NCI-H146 (cell line): ENCODE measurements around the gene AGRN.

Source experiments
- DNase-seq: peaks from one replicate; lab custom pipeline; 2025; lab: John Stamatoyannopoulos, UW

Gene AGRN

DNA sequence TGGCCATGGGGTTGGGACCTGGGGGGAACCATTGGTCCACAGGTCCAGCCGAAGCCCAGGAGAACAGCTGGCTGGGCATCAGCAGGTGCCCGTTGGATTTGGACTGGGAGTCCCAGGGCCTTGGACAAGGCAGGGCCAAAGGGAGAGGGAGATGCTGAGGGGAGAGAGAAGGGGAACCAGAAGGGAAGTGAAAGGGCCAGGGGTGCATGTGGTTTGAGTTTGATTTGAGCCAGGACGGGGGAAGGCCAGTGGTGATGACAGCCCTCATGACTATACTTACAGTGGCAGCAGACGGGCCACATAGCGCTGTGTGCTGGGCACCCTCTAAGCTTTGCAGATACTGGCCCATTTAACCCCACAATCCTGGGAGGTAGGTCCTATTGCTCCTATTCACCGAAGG lies 18.8 kb downstream of the AGRN start:
- no peak for DNase-seq

DNA sequence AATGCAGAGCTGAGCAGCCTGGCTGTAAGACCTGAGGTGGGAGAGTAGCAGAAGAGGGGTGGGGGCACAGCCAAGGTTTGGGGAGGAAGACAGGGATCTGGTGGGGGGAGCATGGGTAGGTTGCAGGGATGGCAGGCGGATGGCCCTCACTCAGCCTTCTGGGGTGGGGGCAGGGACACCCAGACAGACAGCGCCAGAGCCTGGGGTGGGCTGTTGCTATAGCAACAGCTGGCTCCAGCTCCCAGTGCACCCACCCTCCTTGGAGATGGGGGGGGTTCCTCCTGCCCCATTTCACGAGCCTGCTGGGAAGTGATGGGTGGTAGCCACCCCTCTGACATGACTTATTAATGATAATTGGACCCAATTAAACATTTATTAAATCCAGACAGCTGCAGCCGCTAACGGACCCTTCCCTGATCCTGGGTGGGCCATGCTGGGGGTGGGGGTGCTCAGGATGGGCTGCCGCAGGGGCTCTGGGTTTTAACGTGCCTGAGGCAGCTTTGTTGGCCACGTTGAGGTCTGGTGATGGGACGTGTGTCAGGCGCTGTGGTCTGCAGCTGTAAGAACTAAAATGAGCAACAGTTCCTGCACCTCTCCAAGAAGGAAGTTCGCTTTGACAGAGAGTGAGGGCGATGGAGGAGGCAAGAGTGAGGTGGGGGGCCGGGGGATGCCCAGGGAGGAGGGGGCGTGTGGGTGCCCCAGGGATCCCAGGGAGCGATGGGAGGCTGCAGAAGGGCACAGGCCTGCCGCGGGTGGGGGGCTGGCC lies 19.4 kb downstream of the AGRN start:
- DNase-seq = no peak

- peak; percentile 60 for DNase-seq
Measured at GRCh38 chr1:1040004-1040991, 20.4 kb downstream of the AGRN start.

- DNase-seq = no peak
Measured at GRCh38 chr1:1041092-1041523, 21.2 kb downstream of the AGRN start.

DNA sequence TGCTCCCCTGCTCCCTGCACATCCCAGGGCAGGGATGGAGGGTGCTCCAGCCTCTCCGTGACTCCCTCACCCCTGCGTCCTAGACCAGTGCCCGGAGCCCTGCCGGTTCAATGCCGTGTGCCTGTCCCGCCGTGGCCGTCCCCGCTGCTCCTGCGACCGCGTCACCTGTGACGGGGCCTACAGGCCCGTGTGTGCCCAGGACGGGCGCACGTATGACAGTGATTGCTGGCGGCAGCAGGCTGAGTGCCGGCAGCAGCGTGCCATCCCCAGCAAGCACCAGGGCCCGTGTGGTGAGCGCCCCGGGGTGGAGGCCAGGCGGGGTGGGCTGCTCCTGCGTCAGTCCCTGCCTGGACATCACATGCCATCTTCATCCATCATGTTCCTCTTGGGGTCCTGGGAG lies 22.0 kb downstream of the AGRN start:
- DNase-seq = no peak

DNA sequence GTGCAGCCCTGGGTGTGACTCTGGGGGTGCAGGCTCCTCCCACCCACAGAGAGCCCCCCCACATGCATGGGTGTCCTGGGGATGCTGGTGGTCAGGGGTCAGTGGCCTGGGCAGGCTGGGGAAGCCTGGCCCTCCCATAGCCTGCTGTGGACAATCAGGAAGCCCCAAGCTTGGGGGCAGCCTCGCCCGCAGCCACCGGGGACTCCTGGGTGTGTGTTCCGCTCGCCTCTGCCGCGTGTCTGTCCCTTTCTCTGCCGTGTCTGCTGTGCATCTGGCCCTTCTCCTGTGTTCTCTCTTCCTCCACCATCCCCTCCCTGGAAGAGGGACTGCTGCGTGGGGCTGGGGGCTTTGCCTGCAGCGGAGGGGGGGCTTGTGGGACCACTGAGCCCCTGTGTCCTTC lies 22.9 kb downstream of the AGRN start:
- DNase-seq = no peak

GRCh38 chr1:1043411-1043810 lies 23.5 kb downstream of the AGRN start:
- no peak for DNase-seq

- no peak for DNase-seq
Measured at GRCh38 chr1:1043921-1044320, 24.0 kb downstream of the AGRN start.

- DNase-seq = no peak
Measured at GRCh38 chr1:1044455-1045078, 24.6 kb downstream of the AGRN start.

DNA sequence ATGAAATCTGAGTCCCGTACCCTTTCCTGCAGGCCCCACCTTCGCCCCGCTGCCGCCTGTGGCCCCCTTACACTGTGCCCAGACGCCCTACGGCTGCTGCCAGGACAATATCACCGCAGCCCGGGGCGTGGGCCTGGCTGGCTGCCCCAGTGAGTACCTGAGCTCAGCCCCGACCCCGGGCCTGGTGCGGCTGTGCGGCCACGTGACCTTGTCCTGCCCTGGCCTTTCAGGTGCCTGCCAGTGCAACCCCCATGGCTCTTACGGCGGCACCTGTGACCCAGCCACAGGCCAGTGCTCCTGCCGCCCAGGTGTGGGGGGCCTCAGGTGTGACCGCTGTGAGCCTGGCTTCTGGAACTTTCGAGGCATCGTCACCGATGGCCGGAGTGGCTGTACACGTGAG lies 25.2 kb downstream of the AGRN start:
- DNase-seq = no peak

- DNase-seq = no peak
Measured at GRCh38 chr1:1046243-1046642, 26.3 kb downstream of the AGRN start.

GRCh38 chr1:1046767-1047166 lies 26.8 kb downstream of the AGRN start:
- no peak for DNase-seq

GRCh38 chr1:1047407-1047806 lies 27.5 kb downstream of the AGRN start:
- DNase-seq = no peak

- no peak for DNase-seq
Measured at GRCh38 chr1:1047963-1048362, 28.0 kb downstream of the AGRN start.

GRCh38 chr1:1048765-1049164 lies 28.8 kb downstream of the AGRN start:
- peak; percentile 48 for DNase-seq

- no peak for DNase-seq
Measured at GRCh38 chr1:1049318-1050165, 29.6 kb downstream of the AGRN start.

GRCh38 chr1:1050577-1051052 lies 30.7 kb downstream of the AGRN start:
- peak; percentile 13 for DNase-seq

DNA sequence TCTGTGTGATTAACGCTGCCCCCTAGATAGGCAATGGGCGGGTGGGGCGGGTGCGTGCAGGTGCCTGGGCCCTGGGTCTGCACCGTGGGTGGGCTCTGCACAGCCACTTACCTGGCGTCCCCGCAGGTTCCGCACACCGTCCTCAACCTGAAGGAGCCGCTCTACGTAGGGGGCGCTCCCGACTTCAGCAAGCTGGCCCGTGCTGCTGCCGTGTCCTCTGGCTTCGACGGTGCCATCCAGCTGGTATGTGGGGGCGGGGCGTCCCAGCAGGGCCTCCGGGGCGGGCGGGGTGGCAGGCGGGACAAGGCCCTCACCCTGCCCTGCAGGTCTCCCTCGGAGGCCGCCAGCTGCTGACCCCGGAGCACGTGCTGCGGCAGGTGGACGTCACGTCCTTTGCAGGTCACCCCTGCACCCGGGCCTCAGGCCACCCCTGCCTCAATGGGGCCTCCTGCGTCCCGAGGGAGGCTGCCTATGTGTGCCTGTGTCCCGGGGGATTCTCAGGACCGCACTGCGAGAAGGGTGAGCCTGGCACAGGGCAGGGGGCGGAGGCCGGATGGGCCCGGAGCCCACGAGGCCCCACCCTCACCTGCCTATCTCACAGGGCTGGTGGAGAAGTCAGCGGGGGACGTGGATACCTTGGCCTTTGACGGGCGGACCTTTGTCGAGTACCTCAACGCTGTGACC lies 31.3 kb downstream of the AGRN start:
- peak; percentile 51 for DNase-seq

DNA sequence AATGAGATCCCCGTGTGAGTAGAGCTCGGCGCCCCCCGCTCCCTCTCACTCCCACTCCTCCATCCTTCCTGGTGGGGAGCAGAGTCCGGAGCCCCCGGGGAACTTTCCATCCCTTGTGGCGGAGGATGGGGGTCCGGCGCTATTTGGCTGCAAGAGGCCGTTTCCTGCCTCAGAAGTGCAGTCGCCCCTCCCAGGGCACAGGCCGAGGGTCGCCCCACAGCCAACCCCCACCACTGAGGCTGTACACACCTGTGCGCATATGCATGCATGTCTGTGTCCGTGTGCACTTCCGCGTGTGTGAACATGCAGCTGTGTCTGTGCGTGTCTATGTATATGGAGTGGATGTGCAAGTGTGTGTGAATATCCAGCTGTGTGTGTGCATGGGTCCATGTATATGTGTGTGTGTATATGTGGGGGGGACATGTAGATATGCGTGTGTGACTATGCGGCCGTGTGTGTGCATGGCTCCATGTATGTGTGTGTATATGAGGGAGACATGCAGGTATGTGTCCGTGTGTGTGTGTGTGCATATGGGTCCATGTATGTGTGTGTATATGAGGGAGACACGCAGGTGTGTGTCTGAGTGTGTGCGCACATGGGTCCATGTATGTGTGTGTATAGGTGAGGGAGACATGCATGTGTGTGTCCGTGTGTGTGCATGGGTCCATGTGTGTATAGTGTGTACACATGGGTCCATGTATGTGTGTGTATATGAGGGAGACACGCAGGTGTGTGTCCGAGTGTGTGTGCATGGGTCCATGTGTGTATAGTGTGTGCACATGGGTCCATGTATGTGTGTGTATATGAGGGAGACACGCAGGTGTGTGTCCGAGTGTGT lies 32.3 kb downstream of the AGRN start:
- no peak for DNase-seq

DNA sequence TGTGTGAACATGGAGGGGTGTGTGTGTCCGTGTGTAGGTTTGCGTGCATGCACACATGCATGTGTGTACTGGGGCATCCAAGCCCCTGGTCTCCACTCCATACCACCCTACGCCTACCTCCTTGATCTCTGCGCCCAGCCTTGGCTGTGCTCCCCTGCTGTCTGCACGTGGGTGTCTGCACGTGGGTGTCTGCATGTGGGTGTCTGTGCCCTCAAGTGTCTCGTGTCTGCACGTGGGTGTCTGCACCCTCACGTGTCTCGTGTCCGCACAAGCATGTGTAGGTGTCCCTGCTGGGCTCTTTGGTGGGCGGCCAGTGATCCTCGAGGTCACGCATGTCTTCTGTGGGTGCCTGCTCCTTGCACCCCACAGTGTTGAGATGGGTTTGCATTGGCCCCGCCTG lies 33.1 kb downstream of the AGRN start:
- DNase-seq = no peak
